ENCODE data around the gene FA2H. TPM values are rescaled to one million over a fixed set of nuclear protein-coding genes. Genes with fewer than 3 reads are reported as not detected.
A peak's percentile ranks its signal among the peaks of the same experiment; 100 is the strongest.

The FA2H gene
- total and polyA plus RNA-seq, 10 of the 15 experiments (the other 5 are each of a cell fraction or from before 2014, with no cell fraction given) = 0.05 to 0.73 (median 0.51) TPM; not detected in 3

DNA sequence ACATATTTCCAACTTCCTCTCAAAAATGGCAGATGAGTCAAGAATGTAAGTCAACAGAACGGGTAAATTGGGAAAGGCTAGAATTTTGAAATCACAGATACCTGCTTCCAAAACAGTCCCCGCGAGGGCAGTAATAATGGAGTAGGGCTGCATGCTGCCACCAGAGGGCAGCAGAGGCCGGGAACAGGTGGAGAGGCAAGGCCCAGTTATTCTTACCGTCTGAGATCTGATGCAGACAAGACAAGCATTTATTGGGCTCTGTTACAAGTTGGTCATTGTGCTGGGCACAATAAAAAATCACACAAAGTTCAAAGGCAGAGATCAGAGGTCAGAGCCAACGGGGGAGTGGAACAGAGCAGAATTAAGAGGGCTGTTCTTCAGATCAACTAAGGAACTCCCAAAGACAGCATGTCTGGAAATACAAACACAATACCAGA lies 65.2 kb downstream of the FA2H start:
- SMC1A ChIA-PET (ENCODE audit: uncharacterized antibody, unreplicated experiment) = interaction anchor here (0.9 to 4.4 kb wide), 6 partner anchors 10 to 402 kb away, joined by 3 to 59 read pairs (median 4); no protein-coding TSS in a partner anchor
- peak; percentile 95 for FAIRE-seq
- POLR2A ChIA-PET = no interaction called here
- intact Hi-C loops (cut with micrococcal nuclease; ENCODE audit: unreplicated experiment) = loop anchor here (1.0 to 2.0 kb wide), 3 partner anchors 104 to 401 kb away; no protein-coding TSS in a partner anchor
- RAD21 ChIA-PET (ENCODE audit: unreplicated experiment) = interaction anchor here (0.9 to 5.5 kb wide), 7 partner anchors 8 to 365 kb away, joined by 3 to 62 read pairs (median 5); partner anchors contain the start of gene MLKL
- no peak overlapping the region for H3K4me2 ChIP-seq (ENCODE audit: control insufficient read depth, insufficient read depth)
- no peaks in the 10 kb centered on the region for H3K4me1 ChIP-seq (ENCODE audit: control insufficient read depth, insufficient read depth, low read length)
- peak; percentile 99 for ATAC-seq
- H3K9me3 ChIP-seq (replicated peaks; ENCODE audit: control insufficient read depth, insufficient read depth, low read length) = no peaks in the 10 kb centered on the region
- no peak overlapping the region for H3K27ac ChIP-seq (ENCODE audit: control insufficient read depth, insufficient read depth)
- no peaks in the 10 kb centered on the region for H3K36me3 ChIP-seq (ENCODE audit: control insufficient read depth in 2 of 2, insufficient read depth in 2 of 2, low read length in 1 of 2)
- peak overlapping the region; percentile 31 for H2AFZ ChIP-seq (ENCODE audit: control insufficient read depth, low read depth, low read length)
- in situ Hi-C loops (cut with MboI) = no loop called here
- H3K4me3 ChIP-seq = no peak overlapping the region
- CTCF ChIA-PET = interaction anchor here (0.7 to 10.6 kb wide), 12 partner anchors 10 to 402 kb away, joined by 3 to 190 read pairs (median 4); partner anchors contain the start of gene MLKL
- H4K20me1 ChIP-seq (ENCODE audit: control insufficient read depth, insufficient read depth) = no peaks in the 10 kb centered on the region
- H3K27me3 ChIP-seq (replicated peaks in 1 of 2; ENCODE audit: control insufficient read depth in 2 of 2, insufficient read depth in 2 of 2, low read length in 1 of 2) = no peaks in the 10 kb centered on the region
- DNase-seq (ENCODE audit: low read depth, low spot score) = no peak
- no TSS peak for BruUV-seq (replicated peaks)
- H3K79me2 ChIP-seq (ENCODE audit: control insufficient read depth, insufficient read depth, low read length) = no peaks in the 10 kb centered on the region
- 2% methylated on average over 6 of the region's 6 CpGs for WGBS (ENCODE audit: insufficient coverage, insufficient replicate concordance, low lambda C conversion rate, missing lambda C conversion rate)
- no peak overlapping the region for H3K9ac ChIP-seq (ENCODE audit: control insufficient read depth, insufficient read depth, low read length)
- TF ChIP-seq, protein P1, sequence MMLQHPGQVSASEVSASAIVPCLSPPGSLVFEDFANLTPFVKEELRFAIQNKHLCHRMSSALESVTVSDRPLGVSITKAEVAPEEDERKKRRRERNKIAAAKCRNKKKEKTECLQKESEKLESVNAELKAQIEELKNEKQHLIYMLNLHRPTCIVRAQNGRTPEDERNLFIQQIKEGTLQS (IDR thresholded peaks at IDR 0.05; ENCODE audit: borderline replicate concordance, extremely low read depth, low read depth, low read length) = no peak
- TF ChIP-seq, protein P2, sequence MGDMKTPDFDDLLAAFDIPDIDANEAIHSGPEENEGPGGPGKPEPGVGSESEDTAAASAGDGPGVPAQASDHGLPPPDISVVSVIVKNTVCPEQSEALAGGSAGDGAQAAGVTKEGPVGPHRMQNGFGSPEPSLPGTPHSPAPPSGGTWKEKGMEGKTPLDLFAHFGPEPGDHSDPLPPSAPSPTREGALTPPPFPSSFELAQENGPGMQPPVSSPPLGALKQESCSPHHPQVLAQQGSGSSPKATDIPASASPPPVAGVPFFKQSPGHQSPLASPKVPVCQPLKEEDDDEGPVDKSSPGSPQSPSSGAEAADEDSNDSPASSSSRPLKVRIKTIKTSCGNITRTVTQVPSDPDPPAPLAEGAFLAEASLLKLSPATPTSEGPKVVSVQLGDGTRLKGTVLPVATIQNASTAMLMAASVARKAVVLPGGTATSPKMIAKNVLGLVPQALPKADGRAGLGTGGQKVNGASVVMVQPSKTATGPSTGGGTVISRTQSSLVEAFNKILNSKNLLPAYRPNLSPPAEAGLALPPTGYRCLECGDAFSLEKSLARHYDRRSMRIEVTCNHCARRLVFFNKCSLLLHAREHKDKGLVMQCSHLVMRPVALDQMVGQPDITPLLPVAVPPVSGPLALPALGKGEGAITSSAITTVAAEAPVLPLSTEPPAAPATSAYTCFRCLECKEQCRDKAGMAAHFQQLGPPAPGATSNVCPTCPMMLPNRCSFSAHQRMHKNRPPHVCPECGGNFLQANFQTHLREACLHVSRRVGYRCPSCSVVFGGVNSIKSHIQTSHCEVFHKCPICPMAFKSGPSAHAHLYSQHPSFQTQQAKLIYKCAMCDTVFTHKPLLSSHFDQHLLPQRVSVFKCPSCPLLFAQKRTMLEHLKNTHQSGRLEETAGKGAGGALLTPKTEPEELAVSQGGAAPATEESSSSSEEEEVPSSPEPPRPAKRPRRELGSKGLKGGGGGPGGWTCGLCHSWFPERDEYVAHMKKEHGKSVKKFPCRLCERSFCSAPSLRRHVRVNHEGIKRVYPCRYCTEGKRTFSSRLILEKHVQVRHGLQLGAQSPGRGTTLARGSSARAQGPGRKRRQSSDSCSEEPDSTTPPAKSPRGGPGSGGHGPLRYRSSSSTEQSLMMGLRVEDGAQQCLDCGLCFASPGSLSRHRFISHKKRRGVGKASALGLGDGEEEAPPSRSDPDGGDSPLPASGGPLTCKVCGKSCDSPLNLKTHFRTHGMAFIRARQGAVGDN (IDR thresholded peaks at IDR 0.05) = no peak
- TF ChIP-seq BHLHE40 (IDR thresholded peaks at IDR 0.05; ENCODE audit: borderline replicate concordance in 1 of 2, low read depth in 2 of 2, low read length in 1 of 2) (peak in 1 of 2 experiments; percentile 22; a peak in 1 of 4 replicates), FOXM1 (IDR thresholded peaks at IDR 0.05; ENCODE audit: low read depth, low read length) (peak; percentile 54; the same call in 1 of the 2 replicates), FOS (IDR thresholded peaks at IDR 0.05; ENCODE audit: borderline replicate concordance, extremely low read depth, insufficient read length) (no peak), SMC3 (IDR thresholded peaks at IDR 0.05; ENCODE audit: borderline replicate concordance, low read length) (peak; percentile 95), ZSCAN29 (IDR thresholded peaks at IDR 0.05) (no peak), YY1 (IDR thresholded peaks at IDR 0.05; ENCODE audit: low read depth, low read length) (peak; percentile 86), ESRRA (IDR thresholded peaks at IDR 0.05; ENCODE audit: low read length) (no peak), STAT1 (conservative IDR thresholded peaks at IDR 0.05) (no peak), NR2F1 (conservative IDR thresholded peaks at IDR 0.05) (no peak), KAT2A (conservative IDR thresholded peaks at IDR 0.05; ENCODE audit: control insufficient read depth, low read depth, low read length) (no peak), MEF2A (IDR thresholded peaks at IDR 0.05; ENCODE audit: insufficient read depth, low read depth, low read length) (no peak)
- TF ChIP-seq, protein P3, sequence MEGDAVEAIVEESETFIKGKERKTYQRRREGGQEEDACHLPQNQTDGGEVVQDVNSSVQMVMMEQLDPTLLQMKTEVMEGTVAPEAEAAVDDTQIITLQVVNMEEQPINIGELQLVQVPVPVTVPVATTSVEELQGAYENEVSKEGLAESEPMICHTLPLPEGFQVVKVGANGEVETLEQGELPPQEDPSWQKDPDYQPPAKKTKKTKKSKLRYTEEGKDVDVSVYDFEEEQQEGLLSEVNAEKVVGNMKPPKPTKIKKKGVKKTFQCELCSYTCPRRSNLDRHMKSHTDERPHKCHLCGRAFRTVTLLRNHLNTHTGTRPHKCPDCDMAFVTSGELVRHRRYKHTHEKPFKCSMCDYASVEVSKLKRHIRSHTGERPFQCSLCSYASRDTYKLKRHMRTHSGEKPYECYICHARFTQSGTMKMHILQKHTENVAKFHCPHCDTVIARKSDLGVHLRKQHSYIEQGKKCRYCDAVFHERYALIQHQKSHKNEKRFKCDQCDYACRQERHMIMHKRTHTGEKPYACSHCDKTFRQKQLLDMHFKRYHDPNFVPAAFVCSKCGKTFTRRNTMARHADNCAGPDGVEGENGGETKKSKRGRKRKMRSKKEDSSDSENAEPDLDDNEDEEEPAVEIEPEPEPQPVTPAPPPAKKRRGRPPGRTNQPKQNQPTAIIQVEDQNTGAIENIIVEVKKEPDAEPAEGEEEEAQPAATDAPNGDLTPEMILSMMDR (IDR thresholded peaks at IDR 0.05 in 2 of 3, conservative IDR thresholded peaks at IDR 0.05 in 1 of 3; ENCODE audit: control insufficient read depth in 2 of 3, extremely low read depth in 1 of 3, insufficient read depth in 1 of 3, low read depth in 3 of 3, low read length in 3 of 3) = peak; percentile 95 to 99 (median 97)
